ENCODE results near the gene JMJD1C.

GRCh38 chr10:63414481-63415260, 51.1 kb downstream of the JMJD1C start:
- TF ChIP-seq TAF1 (IDR thresholded peaks at IDR 0.05; ENCODE audit: low read depth, low read length): no peak
- no peak for TF ChIP-seq SPI1 (IDR thresholded peaks at IDR 0.05; ENCODE audit: low read depth, low read length)
- TF ChIP-seq POLR2A (IDR thresholded peaks at IDR 0.05; ENCODE audit: low read depth, low read length): no peak
